ENCODE results near the gene SMARCA2. TPM values are rescaled to one million over a fixed set of nuclear protein-coding genes. Genes with fewer than 3 reads are reported as not detected.
"Not testable (repeated sequence)": the region's sequence is repeated elsewhere in the genome, so short reads cannot be mapped to it uniquely, and the experiment has no call there.

The SMARCA2 gene
- total RNA-seq, 4 donors from 2014 or later = 84.8 to 164 (median 91.6) TPM

DNA sequence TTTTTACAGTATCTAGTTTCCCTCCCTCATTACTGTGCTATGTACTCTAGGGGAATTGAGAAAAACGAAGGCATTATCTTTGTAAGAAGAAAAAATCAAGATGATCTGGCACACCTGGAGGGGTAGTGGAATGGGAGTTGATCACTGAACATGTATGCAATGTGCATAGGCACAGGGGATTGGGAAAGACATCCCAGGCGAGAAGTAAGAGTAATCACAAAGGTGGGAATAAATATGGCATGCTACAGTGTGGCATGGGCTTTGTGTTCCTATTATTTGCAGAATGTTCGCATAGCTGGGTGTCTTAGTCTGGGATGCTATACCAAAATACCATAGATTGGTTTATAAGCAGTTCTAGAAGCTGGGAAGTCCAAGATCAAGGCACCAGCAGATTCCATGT lies 130.6 kb downstream of the SMARCA2 start:
- no peak for DNase-seq (ENCODE audit: low spot score)
- TF ChIP-seq, protein P1, sequence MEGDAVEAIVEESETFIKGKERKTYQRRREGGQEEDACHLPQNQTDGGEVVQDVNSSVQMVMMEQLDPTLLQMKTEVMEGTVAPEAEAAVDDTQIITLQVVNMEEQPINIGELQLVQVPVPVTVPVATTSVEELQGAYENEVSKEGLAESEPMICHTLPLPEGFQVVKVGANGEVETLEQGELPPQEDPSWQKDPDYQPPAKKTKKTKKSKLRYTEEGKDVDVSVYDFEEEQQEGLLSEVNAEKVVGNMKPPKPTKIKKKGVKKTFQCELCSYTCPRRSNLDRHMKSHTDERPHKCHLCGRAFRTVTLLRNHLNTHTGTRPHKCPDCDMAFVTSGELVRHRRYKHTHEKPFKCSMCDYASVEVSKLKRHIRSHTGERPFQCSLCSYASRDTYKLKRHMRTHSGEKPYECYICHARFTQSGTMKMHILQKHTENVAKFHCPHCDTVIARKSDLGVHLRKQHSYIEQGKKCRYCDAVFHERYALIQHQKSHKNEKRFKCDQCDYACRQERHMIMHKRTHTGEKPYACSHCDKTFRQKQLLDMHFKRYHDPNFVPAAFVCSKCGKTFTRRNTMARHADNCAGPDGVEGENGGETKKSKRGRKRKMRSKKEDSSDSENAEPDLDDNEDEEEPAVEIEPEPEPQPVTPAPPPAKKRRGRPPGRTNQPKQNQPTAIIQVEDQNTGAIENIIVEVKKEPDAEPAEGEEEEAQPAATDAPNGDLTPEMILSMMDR (IDR thresholded peaks at IDR 0.05) = no peak
- no peak for ATAC-seq (ENCODE audit: low FRiP score)

DNA sequence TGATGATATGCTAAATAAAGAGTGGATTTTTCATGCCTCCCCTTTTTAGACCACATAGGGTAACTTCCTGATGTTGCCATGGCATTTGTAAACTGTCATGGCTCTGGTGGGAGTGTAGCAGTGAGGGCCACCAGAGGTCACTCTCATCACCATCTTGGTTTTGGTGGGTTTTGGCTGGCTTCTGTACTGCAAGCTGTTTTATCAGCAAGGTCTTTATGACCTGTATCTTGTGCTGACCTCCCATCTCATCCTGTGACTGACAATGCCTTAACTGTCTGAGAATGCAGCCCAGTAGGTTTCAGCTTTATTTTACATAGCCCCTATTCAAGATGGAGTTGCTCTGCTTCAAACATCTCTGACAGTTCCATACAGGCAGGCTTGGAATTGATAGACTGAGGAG lies 131.6 kb downstream of the SMARCA2 start:
- DNase-seq (ENCODE audit: low spot score); ATAC-seq (ENCODE audit: low FRiP score): not testable (repeated sequence)

- DNase-seq (ENCODE audit: low spot score) (no peak), ATAC-seq (ENCODE audit: low FRiP score) (no peak)
- TF ChIP-seq, protein P1 (IDR thresholded peaks at IDR 0.05) = no peak
Measured at GRCh38 chr9:2150338-2150737, 135.2 kb downstream of the SMARCA2 start.

GRCh38 chr9:2151171-2151570 lies 136.0 kb downstream of the SMARCA2 start:
- no peak for DNase-seq (ENCODE audit: low spot score)
- no peak for ATAC-seq (ENCODE audit: low FRiP score)
- TF ChIP-seq, protein P1 (IDR thresholded peaks at IDR 0.05) = no peak

- DNase-seq (ENCODE audit: low spot score) (no peak), ATAC-seq (ENCODE audit: low FRiP score) (no peak)
- TF ChIP-seq, protein P1 (IDR thresholded peaks at IDR 0.05) = no peak
Measured at GRCh38 chr9:2152966-2153629, 138.0 kb downstream of the SMARCA2 start.

GRCh38 chr9:2153630-2154217 lies 138.6 kb downstream of the SMARCA2 start:
- ATAC-seq (ENCODE audit: low FRiP score) = no peak
- DNase-seq (ENCODE audit: low spot score) = no peak
- TF ChIP-seq, protein P1 (IDR thresholded peaks at IDR 0.05) = no peak

DNA sequence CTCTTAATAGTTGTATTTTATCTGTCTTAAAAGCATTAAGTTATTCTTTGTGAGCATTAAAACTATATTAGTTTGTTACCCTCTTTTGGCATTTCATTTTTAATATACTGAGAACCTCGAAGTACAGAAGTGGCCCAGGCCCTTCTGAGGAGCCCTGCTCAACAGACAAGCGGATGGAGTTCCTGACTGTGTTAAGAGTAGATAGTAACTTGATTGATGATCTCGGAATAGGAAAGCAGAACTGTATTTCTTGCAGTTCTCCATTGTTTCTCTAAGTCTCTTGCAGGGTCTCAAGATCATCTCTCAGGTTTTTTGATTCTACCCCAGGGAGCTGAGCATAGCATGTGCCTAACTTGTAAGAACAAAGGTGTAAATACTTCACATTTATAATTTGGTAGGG lies 139.6 kb downstream of the SMARCA2 start:
- TF ChIP-seq, protein P1 (IDR thresholded peaks at IDR 0.05) = no peak
- DNase-seq (ENCODE audit: low spot score) (no peak), ATAC-seq (ENCODE audit: low FRiP score) (no peak)

All from omental fat pad (tissue), 4 donors.